GM19240 (cell line): ENCODE measurements around the gene RTF1.
A peak's percentile ranks its signal among the peaks of the same experiment; 100 is the strongest.
"Not testable (repeated sequence)": the region's sequence is repeated elsewhere in the genome, so short reads cannot be mapped to it uniquely, and the experiment has no call there.

Experiments
- DNase-seq: peaks from one replicate; pipeline ENCODE4 v3.0.0; 2011; ENCODE audit warnings: low spot score; ENCODE audit not compliant: insufficient read length

The RTF1 gene

DNA sequence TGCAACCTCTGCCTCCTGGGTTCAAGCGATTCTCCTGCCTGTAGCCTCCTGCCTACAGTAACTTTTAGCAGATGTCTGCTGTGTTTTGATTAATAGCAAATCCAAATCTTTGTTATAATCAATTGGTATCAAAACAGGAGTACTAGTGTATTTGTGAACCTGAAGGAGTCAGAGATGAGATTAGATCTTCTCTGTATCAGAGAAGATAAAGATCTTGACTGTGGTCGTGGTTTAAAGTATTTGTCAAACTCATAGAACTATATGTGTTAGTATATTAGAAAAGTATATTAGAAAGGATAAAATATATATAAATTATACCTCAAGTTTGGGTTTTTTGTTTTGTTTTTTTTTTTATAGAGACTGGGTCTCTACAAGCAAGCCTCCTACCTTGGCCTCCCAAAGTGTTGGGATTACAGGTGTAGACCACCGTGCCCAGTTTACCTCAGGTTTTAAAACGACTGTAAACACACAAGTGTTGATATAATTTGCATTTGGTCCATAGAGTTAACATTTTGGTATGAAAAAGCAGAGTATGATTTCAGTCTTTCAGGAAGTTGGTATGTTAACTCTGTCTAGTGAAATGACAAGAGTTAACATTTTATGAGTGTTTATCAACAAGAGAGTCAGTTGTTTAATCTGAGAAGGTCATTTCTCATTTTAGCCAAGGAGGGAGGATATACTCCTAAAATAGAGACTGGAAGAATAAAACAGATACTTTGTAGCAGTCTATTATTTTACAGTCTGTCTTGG lies 18.3 kb downstream of the RTF1 start:
- no peak for DNase-seq

DNA sequence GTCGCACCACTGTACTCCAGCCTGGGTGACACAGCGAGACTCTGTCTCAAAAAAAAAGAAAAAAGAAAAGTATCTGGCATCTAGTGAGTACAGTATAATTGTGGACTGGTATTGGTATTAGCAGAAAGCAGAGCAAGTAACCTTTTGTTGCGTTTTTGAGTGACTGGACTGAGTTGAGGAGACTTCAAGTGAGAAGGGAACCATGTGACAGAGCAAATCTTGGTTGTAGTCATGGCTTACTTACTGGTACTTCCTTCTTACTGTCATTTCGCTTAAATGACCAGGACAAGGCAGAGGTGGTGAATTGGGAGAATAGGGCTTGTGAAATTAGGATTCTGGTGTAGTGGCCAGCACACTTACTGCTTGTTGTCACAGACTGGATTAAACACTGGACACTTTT lies 20.6 kb downstream of the RTF1 start:
- no peak for DNase-seq

DNA sequence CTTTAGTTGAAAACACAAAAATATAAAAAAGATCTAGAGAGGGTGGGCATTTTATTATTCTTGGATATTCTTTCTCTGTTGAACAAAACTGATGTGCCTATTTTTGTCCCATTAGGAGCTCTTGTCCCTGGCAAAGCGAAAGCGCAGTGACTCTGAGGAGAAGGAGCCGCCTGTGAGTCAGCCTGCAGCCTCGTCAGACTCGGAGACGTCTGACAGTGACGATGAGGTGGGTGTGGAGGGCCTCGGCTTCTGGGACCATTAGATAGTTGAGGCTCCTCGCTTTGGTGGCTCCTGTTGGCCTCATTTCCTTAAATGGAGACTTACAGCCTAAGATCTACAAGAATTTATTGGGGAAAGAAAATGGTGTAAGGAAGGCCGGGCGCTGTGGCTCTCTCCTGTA lies 21.3 kb downstream of the RTF1 start:
- no peak for DNase-seq

GRCh38 chr15:41438745-41439144 lies 21.9 kb downstream of the RTF1 start:
- DNase-seq: not testable (repeated sequence)

GRCh38 chr15:41443275-41443674 lies 26.4 kb downstream of the RTF1 start:
- DNase-seq: no peak

GRCh38 chr15:41445399-41445798 lies 28.5 kb downstream of the RTF1 start:
- DNase-seq: no peak

GRCh38 chr15:41462084-41462795 lies 45.3 kb downstream of the RTF1 start:
- no peak for DNase-seq

- DNase-seq: no peak
Measured at GRCh38 chr15:41464889-41465580, 48.1 kb downstream of the RTF1 start.

DNA sequence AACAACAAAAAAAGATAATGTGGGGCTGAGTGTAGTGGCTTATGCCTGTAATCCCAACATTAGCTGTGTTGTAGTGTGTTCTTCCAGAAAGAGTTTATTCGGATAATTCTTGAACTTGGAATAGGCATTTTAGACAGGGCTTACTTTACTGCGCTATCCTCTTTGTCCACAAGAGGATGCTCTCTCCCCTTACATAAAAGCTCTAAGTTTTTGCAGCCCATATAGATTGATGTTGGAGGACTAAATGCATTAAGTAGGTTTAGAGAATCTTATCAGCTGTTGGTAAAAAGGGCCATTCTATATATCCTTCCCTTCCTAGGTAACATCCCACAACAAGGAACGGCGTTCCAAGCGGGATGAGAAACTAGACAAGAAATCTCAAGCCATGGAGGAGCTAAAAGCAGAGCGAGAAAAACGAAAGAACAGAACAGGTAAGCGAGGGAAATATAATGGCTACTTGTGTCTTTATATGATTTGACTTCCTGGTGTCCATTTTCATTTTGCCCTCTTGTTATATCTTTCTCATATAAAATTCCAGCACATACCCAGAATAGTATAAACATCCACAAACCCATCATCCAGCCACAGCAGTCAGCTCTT lies 49.0 kb downstream of the RTF1 start:
- DNase-seq: peak; percentile 28

- no peak for DNase-seq
Measured at GRCh38 chr15:41466711-41467110, 49.8 kb downstream of the RTF1 start.

- not testable (repeated sequence) for DNase-seq
Measured at GRCh38 chr15:41469644-41470043, 52.7 kb downstream of the RTF1 start.

- DNase-seq: no peak
Measured at GRCh38 chr15:41473418-41473817, 56.5 kb downstream of the RTF1 start.

DNA sequence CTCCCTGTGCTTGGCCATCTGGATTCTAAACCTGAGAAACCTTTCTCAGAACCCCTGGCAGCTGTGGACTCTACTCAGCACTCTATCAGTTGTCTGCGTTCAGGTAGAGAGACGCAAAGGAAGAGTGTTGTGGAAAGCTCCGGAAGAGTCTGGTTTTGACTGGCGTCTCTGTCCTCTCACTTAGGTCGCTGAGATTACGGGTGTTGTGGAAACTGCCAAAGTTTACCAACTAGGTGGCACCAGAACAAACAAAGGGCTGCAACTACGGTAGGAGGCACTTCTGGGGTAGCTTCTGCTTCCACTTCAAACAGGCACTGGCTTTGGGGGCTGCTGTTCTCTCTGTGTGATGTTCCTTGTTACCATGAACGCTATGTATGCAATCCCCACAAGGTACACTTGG lies 57.5 kb downstream of the RTF1 start:
- no peak for DNase-seq

DNA sequence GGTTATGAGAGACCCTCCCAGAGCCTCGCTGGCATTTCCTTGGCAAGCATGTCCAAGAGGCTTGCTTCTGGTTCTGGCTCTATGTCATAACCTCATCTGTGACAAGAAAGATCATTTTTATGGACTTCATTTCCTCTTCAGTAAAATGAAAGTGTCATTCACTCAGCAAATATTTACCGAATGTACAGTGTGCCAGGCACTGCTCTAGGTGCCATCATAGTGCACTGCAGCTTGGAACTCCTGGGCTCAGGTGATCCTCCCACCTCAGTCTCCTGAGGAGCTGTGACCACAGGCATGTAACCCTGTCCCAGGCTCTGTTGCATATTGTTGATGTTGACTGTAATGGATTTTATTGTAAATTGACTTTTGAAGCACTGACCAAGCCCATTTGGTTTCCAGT lies 58.0 kb downstream of the RTF1 start:
- DNase-seq: no peak

DNA sequence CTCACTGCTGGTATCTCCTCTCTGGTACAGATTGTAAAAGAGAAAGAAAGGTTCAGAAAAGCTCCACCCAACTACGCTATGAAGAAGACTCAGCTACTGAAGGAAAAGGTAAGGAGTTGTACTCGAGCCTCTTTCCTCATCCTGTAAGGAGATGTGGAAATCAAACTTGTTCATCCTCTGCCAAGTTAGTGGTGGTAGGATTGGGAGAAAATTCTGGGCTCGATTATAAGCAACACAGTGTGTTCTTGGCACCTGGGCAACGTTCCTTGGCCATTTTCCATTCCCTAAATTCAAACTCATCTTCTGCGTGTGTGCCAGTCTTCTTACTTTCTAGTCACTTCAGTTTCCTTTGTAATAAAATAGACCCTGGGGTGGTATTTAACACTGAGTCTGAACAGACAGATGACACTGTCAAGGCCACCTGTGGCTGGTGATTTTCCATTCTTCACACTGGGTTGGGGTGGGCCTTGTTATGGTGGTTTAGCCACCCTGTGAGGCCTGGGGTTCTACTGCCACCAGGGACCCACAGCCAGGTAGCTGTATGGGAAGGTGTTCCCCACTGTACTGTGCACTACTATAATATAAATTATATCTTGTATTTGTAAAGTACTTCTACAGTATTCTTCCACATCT lies 59.6 kb downstream of the RTF1 start:
- DNase-seq: no peak

DNA sequence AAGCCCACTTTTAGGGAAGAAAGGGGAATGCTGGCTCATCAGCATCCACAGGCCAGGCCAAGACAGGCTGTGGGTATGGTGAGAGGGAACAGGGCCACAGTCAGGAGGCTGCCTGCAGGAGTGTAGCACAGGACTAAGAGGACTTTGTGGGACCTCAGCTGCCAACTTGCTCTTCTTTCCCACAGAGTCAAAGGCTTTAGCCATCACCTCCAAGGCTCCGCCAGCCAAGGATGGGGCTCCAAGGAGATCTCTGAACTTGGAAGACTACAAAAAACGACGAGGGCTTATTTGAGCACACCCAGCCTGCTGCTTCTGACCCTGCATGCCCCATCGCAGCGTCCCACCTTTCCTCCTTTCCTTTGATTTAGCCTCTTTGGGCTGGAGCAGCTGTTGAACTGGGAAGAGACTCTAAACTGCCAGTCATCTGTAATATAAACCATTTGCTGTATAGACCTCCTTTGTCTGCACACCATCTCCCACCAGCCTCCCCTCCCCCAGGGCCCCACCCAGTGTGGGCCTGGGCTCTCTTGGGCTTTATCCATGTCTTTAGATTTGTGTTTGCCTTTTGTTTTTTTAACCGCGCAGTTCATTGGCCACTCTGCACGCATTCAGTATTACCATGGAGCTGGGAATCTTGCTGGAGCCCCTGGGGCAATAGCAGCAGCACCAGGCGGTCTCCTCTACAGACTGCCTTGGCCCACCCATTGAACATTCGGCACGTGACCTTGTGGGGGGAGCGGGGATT lies 63.7 kb downstream of the RTF1 start:
- no peak for DNase-seq

- DNase-seq: no peak
Measured at GRCh38 chr15:41482110-41482877, 65.4 kb downstream of the RTF1 start.

GRCh38 chr15:41483115-41483514 lies 66.2 kb downstream of the RTF1 start:
- DNase-seq: peak; percentile 95

DNA sequence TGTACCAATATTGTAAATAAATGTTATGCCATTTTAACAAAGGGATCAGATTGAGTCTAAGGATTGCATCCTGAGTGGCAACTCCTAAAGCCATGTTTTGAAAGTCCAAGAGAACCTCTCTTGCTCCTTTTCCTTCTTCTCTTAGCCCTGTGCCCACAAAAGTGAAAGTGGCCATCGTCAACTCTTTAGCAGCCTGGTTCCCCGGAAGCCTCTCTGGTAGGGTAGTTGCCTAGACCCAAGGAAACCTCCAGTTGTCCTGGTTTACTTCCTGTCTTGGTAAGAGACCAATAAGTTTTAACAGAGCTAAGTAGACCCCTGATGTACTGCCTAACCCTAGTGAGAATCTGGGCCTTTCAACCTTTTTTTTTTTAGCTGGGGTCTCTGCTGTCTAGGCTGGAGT lies 66.6 kb downstream of the RTF1 start:
- no peak for DNase-seq
